Testis (tissue), 2 donors: Measurements from ENCODE around the gene SOWAHC.

Source experiments
- POLR2A ChIP-seq: fragments of 450-650 bp; IDR thresholded peaks from one replicate; pipeline ENCODE4 v1.6.1; 2017; ENCODE audit warnings: antibody characterized with exemption, mild to moderate bottlenecking, moderate library complexity
- TF ChIP-seq, protein P1 (sequence below), 3 experiments: fragments of 450-650 bp in 2 of 3; fragments of 200-600 bp in 1 of 3; sonication (generic) in 1 of 3; IDR thresholded peaks; one replicate each; pipeline ENCODE4 v1.5.1; 2016 to 2019; ENCODE audit warnings: antibody characterized with exemption in 3 of 3, mild to moderate bottlenecking in 2 of 3, moderate library complexity in 1 of 3

DNA sequence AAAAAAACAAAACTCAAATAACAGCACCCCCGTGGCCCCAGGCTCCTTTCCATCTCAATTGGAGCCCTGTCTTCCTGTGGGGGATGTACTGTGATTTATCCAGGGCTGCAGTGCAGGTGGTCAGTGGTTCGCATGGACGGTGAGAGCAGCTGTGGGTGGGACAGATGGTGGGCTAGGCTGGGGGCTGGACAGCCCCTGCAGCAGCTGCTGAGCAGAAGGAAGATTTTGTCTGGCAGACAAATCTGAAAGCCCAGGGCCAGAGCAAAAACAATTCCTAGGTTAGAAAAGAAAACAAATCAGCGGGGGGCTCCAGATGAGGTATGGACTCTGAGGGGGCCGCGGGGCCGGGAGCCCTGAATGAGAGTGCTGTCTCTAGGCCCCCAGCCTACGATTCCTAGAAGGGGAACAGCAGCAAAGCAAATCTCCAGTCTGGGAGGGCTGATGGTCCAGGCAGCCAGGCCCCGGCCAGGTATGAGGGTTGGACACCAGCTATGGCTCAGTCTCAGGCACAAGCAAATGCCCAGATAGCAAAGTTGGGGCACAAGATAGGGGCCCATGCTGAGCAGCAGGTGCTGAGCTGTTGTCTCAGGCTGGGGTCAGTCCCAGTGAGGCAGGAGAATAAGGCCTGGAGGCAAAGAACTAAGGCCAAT, 45.4 kb downstream of the SOWAHC start:
- TF ChIP-seq POLR2A: no peak
- TF ChIP-seq, protein P1, sequence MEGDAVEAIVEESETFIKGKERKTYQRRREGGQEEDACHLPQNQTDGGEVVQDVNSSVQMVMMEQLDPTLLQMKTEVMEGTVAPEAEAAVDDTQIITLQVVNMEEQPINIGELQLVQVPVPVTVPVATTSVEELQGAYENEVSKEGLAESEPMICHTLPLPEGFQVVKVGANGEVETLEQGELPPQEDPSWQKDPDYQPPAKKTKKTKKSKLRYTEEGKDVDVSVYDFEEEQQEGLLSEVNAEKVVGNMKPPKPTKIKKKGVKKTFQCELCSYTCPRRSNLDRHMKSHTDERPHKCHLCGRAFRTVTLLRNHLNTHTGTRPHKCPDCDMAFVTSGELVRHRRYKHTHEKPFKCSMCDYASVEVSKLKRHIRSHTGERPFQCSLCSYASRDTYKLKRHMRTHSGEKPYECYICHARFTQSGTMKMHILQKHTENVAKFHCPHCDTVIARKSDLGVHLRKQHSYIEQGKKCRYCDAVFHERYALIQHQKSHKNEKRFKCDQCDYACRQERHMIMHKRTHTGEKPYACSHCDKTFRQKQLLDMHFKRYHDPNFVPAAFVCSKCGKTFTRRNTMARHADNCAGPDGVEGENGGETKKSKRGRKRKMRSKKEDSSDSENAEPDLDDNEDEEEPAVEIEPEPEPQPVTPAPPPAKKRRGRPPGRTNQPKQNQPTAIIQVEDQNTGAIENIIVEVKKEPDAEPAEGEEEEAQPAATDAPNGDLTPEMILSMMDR (IDR thresholded peaks at IDR 0.05): no peak
